HCT116 (cell line): Measurements from ENCODE around the gene PA2G4. TPM values are rescaled to one million over a fixed set of nuclear protein-coding genes. Genes with fewer than 3 reads are reported as not detected.

Experiments
- ATAC-seq: fragments of 200-7000 bp; cut with Tn5 transposase; 2 replicates; pipeline ENCODE4 v1.9.1; 2020; ENCODE audit warnings: mild to moderate bottlenecking, moderate library complexity
- BruUV-seq: library from RNA; stranded (reverse); fragments of 400-500 nt; replicated peaks from 2 replicates; lab custom pipeline; 2021; lab: Mats Ljungman, UMichigan
- CTCF ChIA-PET: fragments of 300-600 bp; sonication (Branson Sonifier 250); formaldehyde crosslinking; loops from one replicate; lab custom pipeline; 2021; ENCODE audit warnings: antibody characterized with exemption; lab: Charles Lee
- POLR2A ChIA-PET: fragments of 300-600, 350-600 bp; sonication (Branson Sonifier 250); formaldehyde crosslinking; loops from one replicate; lab custom pipeline; 2021; ENCODE audit warnings: antibody characterized with exemption; lab: Charles Lee
- RAD21 ChIA-PET, 2 experiments: fragments of 300-600 bp; sonication (Branson Sonifier 250); formaldehyde crosslinking; loops; one replicate each; lab custom pipeline; 2023; ENCODE audit warnings: low total read pairs in 2 of 2; ENCODE audit not compliant: uncharacterized antibody in 2 of 2, unreplicated experiment in 2 of 2, low non-redundant PET in 1 of 2; lab: Charles Lee
- DNase-seq: peaks from one replicate; pipeline ENCODE4 v3.0.0-alpha.2; 2010; ENCODE audit warnings: low read depth, low spot score
- H2AFZ ChIP-seq: fragments of 200-600 bp; shearing (Covaris generic), sonication (generic); 2 replicates; pipeline ENCODE4 v1.6.1; 2017; ENCODE audit warnings: low read depth, mixed run types, mixed read lengths, antibody characterized with exemption, low read length; ENCODE audit not compliant: poor library complexity, severe bottlenecking
- H3K27ac ChIP-seq: 2 replicates; pipeline ENCODE4 v1.5.1; 2012; ENCODE audit warnings: low read depth, low read length
- H3K27me3 ChIP-seq: fragments of 200-600 bp; sonication (generic); 2 replicates; pipeline ENCODE4 v1.6.1; 2016; ENCODE audit warnings: mixed run types, low read length, mixed read lengths; ENCODE audit not compliant: insufficient read depth
- H3K36me3 ChIP-seq, 2 experiments: fragments of 200-500 bp in 1 of 2; fragments of 200-600 bp in 1 of 2; sonication (Bioruptor generic) in 1 of 2; sonication (generic) in 1 of 2; 2 replicates each; pipeline versions ENCODE4 v1.5.1 to v1.6.1; 2014 to 2016; ENCODE audit warnings: low read length in 2 of 2, inconsistent platforms in 1 of 2, mixed read lengths in 1 of 2, mixed run types in 1 of 2; ENCODE audit not compliant: insufficient read depth in 2 of 2, control insufficient read depth in 1 of 2
- H3K4me1 ChIP-seq, 2 experiments: fragments of 200-600 bp in 1 of 2; sonication (generic) in 1 of 2; 2 replicates each; pipeline versions ENCODE4 v1.5.1 to v1.6.1; 2012 to 2017; ENCODE audit warnings: low read length in 2 of 2, inconsistent platforms in 1 of 2, mild to moderate bottlenecking in 1 of 2, mixed read lengths in 1 of 2, mixed run types in 1 of 2, moderate library complexity in 1 of 2; ENCODE audit not compliant: insufficient read depth in 2 of 2, control insufficient read depth in 1 of 2
- H3K4me2 ChIP-seq: fragments of 200-600 bp; sonication (generic); 2 replicates; pipeline ENCODE4 v1.6.1; 2017; ENCODE audit warnings: mixed run types, low read length, mixed read lengths
- H3K4me3 ChIP-seq, 2 experiments: fragments of 200-600 bp in 1 of 2; sonication (generic) in 1 of 2; replicated peaks in 1 of 2; 2 replicates each; pipeline ENCODE4 v1.5.1; 2011 to 2016; ENCODE audit warnings: low read length in 2 of 2, control low read depth in 1 of 2, low read depth in 1 of 2, mild to moderate bottlenecking in 1 of 2, mixed read lengths in 1 of 2, mixed run types in 1 of 2
- H3K79me2 ChIP-seq: fragments of 200-600 bp; sonication (generic); 2 replicates; pipeline ENCODE4 v1.6.1; 2017; ENCODE audit warnings: mild to moderate bottlenecking, mixed run types, low read length, moderate library complexity, mixed read lengths; ENCODE audit not compliant: insufficient read depth
- H3K9ac ChIP-seq: fragments of 200-600 bp; sonication (generic); 2 replicates; pipeline ENCODE4 v1.6.1; 2016; ENCODE audit warnings: low read length, mixed read lengths
- H3K9me2 ChIP-seq: fragments of 200-600 bp; sonication (generic), shearing (Covaris generic); 2 replicates; pipeline ENCODE4 v1.6.1; 2017; ENCODE audit warnings: mixed run types, mild to moderate bottlenecking, moderate library complexity; ENCODE audit not compliant: insufficient read depth
- H3K9me3 ChIP-seq, 2 experiments: fragments of 200-500 bp in 1 of 2; fragments of 200-600 bp in 1 of 2; sonication (Bioruptor generic) in 1 of 2; sonication (generic) in 1 of 2; 2 replicates each; pipeline ENCODE4 v1.6.1; 2014 to 2017; ENCODE audit warnings: low read length in 2 of 2, mixed read lengths in 2 of 2, inconsistent platforms in 1 of 2, low read depth in 1 of 2, mild to moderate bottlenecking in 1 of 2, mixed run types in 1 of 2, moderate library complexity in 1 of 2; ENCODE audit not compliant: control insufficient read depth in 1 of 2, insufficient read depth in 1 of 2
- H4K20me1 ChIP-seq: fragments of 200-600 bp; sonication (generic), shearing (Covaris generic); 2 replicates; pipeline ENCODE4 v1.6.1; 2017; ENCODE audit warnings: mixed run types, mild to moderate bottlenecking, moderate library complexity; ENCODE audit not compliant: insufficient read depth
- CBX3 ChIP-seq: IDR thresholded peaks from 2 replicates; pipeline ENCODE4 v1.6.1; 2012; ENCODE audit warnings: low read depth
- EZH2phosphoT487 ChIP-seq: fragments of 200-600 bp; IDR thresholded peaks from 2 replicates; pipeline ENCODE4 v1.6.1; 2018; ENCODE audit warnings: antibody characterized with exemption, borderline replicate concordance
- FOSL1 ChIP-seq: IDR thresholded peaks from 2 replicates; pipeline ENCODE4 v1.6.1; 2012; ENCODE audit warnings: low read depth
- SIN3A ChIP-seq: IDR thresholded peaks from 2 replicates; pipeline ENCODE4 v1.6.1; 2012; ENCODE audit warnings: low read depth
- SRF ChIP-seq: IDR thresholded peaks from 2 replicates; pipeline ENCODE4 v1.6.1; 2012; ENCODE audit warnings: low read depth
- TCF7L2 ChIP-seq: IDR thresholded peaks from 2 replicates; pipeline ENCODE4 v1.7.0; 2011; ENCODE audit warnings: borderline replicate concordance, inconsistent platforms; ENCODE audit not compliant: insufficient read depth, insufficient read length; ENCODE audit errors: extremely low read depth
- ZFX ChIP-seq: fragments of 450-650 bp; IDR thresholded peaks from 2 replicates; pipeline ENCODE4 v1.6.1; 2017
- intact Hi-C: fragments of 100-400 bp; cut with micrococcal nuclease; formaldehyde crosslinking; loops from 2 replicates; pipeline ENCODE4 v1.10.0; 2022
- total RNA-seq: library from RNA; stranded (reverse); gene quantifications from one replicate; pipeline ENCODE4 v1.2.1, GENCODE V29; 2021; ENCODE audit not compliant: unreplicated experiment
- TF ChIP-seq, protein P1 (sequence below): IDR thresholded peaks from 2 replicates; pipeline ENCODE4 v1.6.1; 2011; ENCODE audit warnings: mild to moderate bottlenecking, low read length, moderate library complexity; ENCODE audit not compliant: insufficient replicate concordance; ENCODE audit errors: extremely low read depth
- TF ChIP-seq, protein P2 (sequence below): IDR thresholded peaks from 2 replicates; pipeline ENCODE4 v1.6.1; 2012

PA2G4 gene
- total RNA-seq, 1 experiment from 2014 or later = 302 TPM

DNA sequence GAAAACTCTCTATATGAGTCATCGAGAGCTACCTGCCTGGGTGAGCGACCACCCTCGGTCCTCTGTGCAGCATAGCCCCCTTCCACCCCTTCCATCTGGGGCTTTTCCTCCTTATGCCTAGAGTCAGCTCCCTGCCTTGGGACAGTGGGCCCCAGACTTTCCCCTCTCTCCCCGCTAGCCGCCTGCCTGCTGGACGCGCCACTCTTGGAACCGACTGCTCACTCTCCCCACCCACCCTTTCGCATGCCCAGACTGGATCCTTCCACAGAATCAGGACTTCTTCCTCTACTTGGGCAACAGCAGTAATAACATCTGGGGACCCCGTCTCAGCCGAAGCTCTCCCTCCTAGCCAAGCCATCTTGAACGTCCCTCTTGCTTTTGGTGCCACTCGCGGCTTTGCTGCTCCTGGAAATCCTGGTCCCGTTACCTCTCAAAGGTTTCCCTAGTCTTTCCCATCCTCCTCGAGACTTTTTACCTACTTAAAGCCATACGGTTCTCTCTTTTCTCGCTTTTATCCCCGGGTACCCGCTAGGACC lies 24.4 kb downstream of the PA2G4 start:
- intact Hi-C loops = loop anchor here (2.0 kb wide), 1 partner anchor 24 kb away; the partner anchor contains the start of gene MYL6B
- H3K36me3 ChIP-seq = peaks cover 21 to 34% of the 10 kb centered on the region in 2 experiments
- no peaks in the 10 kb centered on the region for H4K20me1 ChIP-seq
- CTCF ChIA-PET = interaction anchor here (1.3 to 1.9 kb wide), 5 partner anchors 10 to 77 kb away, joined by 4 to 24 read pairs (median 7); partner anchors contain the start of genes MYL6B, PA2G4, SMARCC2 and ZC3H10
- ATAC-seq (peak; percentile 6), DNase-seq (no peak)
- TSS peak; percentile 28 for BruUV-seq
- H3K9me2 ChIP-seq = no peaks in the 10 kb centered on the region
- peaks cover 16 to 33% of the 10 kb centered on the region in 2 experiments for H3K4me1 ChIP-seq
- H3K27me3 ChIP-seq = no peaks in the 10 kb centered on the region
- peak overlapping the region; percentile 89 for H3K4me2 ChIP-seq
- H3K79me2 ChIP-seq = peaks cover 29% of the 10 kb centered on the region
- peak overlapping the region; percentile 90 for H3K9ac ChIP-seq
- peak overlapping the region; percentile 90 to 91 for H3K4me3 ChIP-seq
- POLR2A ChIA-PET = interaction anchor here (0.7 to 2.8 kb wide), 12 partner anchors 9 to 390 kb away, joined by 3 to 42 read pairs (median 8); partner anchors contain the start of genes MYL6, MYL6B, PA2G4 and RNF41
- H3K9me3 ChIP-seq = no peaks in the 10 kb centered on the region
- RAD21 ChIA-PET = interaction anchor here in 1 of 2 experiments (1.3 kb wide), 1 partner anchor 61 kb away, joined by 6 read pairs; the partner anchor contains the start of gene SMARCC2
- peak overlapping the region; percentile 76 for H3K27ac ChIP-seq
- no peak overlapping the region for H2AFZ ChIP-seq
- TF ChIP-seq, protein P1, sequence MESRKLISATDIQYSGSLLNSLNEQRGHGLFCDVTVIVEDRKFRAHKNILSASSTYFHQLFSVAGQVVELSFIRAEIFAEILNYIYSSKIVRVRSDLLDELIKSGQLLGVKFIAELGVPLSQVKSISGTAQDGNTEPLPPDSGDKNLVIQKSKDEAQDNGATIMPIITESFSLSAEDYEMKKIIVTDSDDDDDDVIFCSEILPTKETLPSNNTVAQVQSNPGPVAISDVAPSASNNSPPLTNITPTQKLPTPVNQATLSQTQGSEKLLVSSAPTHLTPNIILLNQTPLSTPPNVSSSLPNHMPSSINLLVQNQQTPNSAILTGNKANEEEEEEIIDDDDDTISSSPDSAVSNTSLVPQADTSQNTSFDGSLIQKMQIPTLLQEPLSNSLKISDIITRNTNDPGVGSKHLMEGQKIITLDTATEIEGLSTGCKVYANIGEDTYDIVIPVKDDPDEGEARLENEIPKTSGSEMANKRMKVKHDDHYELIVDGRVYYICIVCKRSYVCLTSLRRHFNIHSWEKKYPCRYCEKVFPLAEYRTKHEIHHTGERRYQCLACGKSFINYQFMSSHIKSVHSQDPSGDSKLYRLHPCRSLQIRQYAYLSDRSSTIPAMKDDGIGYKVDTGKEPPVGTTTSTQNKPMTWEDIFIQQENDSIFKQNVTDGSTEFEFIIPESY = no peak
- TF ChIP-seq CBX3 (no peak), SRF (no peak), ZFX (no peak), FOSL1 (no peak), TCF7L2 (no peak), SIN3A (peak; percentile 26; the same call in 1 of the 2 replicates), EZH2phosphoT487 (no peak)
- TF ChIP-seq, protein P2, sequence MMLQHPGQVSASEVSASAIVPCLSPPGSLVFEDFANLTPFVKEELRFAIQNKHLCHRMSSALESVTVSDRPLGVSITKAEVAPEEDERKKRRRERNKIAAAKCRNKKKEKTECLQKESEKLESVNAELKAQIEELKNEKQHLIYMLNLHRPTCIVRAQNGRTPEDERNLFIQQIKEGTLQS = no peak
